Neural crest cell (in vitro differentiated cells): ENCODE data around the gene PARK7. TPM values are rescaled to one million over a fixed set of nuclear protein-coding genes. Genes with fewer than 3 reads are reported as not detected.

Source experiments
- DNase-seq: peaks from one replicate; pipeline ENCODE4 v3.0.0; 2021; ENCODE audit warnings: low read depth, mixed read lengths, low spot score
- H3K27ac Mint-ChIP-seq: one replicate; pipeline ENCODE4 v1.8.0; 2021; ENCODE audit warnings: mild to moderate bottlenecking, mixed read lengths; ENCODE audit not compliant: unreplicated experiment
- H3K27me3 Mint-ChIP-seq: 2 replicates; pipeline ENCODE4 v1.8.0; 2021; ENCODE audit warnings: low read depth, mild to moderate bottlenecking, mixed read lengths
- H3K36me3 Mint-ChIP-seq: 2 replicates; pipeline ENCODE4 v1.8.0; 2021; ENCODE audit warnings: low read depth, mild to moderate bottlenecking, mixed read lengths
- H3K4me1 Mint-ChIP-seq: 2 replicates; pipeline ENCODE4 v1.8.0; 2021; ENCODE audit warnings: mixed read lengths
- H3K4me3 Mint-ChIP-seq: one replicate; pipeline ENCODE4 v1.8.0; 2021; ENCODE audit warnings: mild to moderate bottlenecking, mixed read lengths
- H3K9me3 Mint-ChIP-seq: 2 replicates; pipeline ENCODE4 v1.8.0; 2021; ENCODE audit warnings: mixed read lengths
- CTCF ChIP-seq: fragments of 200-600 bp; sonication (generic); conservative IDR thresholded peaks from 2 replicates; pipeline ENCODE4 v1.5.0; 2021; ENCODE audit warnings: antibody characterized with exemption, mild to moderate bottlenecking
- total RNA-seq: library from RNA; stranded (reverse); gene quantifications from 2 replicates; pipeline ENCODE4 v1.2.1, GENCODE V29; 2021

The PARK7 gene
- total RNA-seq, 1 donor from 2014 or later = 386 TPM

- no peak for TF ChIP-seq CTCF
These were observed 62.8 kb downstream of the PARK7 start for GRCh38 chr1:8024329-8024728.

GRCh38 chr1:8025061-8025670 lies 63.7 kb downstream of the PARK7 start:
- no peaks in the 10 kb centered on the region for H3K9me3 Mint-ChIP-seq
- H3K4me3 Mint-ChIP-seq = peak overlapping the region; percentile 89
- no peaks in the 10 kb centered on the region for H3K36me3 Mint-ChIP-seq
- peak overlapping the region; percentile 90 for H3K27ac Mint-ChIP-seq
- no peak for DNase-seq
- H3K4me1 Mint-ChIP-seq = peaks cover 69% of the 10 kb centered on the region
- peaks cover 5% of the 10 kb centered on the region for H3K27me3 Mint-ChIP-seq
- TF ChIP-seq CTCF = no peak

More at GRCh38 chr1:8024329-8024728, 62.8 kb downstream of the PARK7 start:
- Mint-ChIP-seq H3K4me3 (peak overlapping the region; percentile 80), H3K27me3 (peaks cover 5% of the 10 kb centered on the region), H3K36me3 (no peaks in the 10 kb centered on the region), H3K9me3 (no peaks in the 10 kb centered on the region), H3K4me1 (peaks cover 77% of the 10 kb centered on the region), H3K27ac (no peak overlapping the region)
- no peak for DNase-seq

- H3K27me3 Mint-ChIP-seq = peaks cover 5% of the 10 kb centered on the region
These were observed 64.2 kb downstream of the PARK7 start for GRCh38 chr1:8025671-8026144.

GRCh38 chr1:8026153-8026975 lies 64.9 kb downstream of the PARK7 start, which contains the start of gene ERRFI1:
ERRFI1 (minus strand) TSS chr1:8026309; CDS start chr1:8015619, 10,690 bp downstream.
- peak; percentile 95 for DNase-seq
- peak within 1 kb of the TSS; percentile 98 for H3K27ac Mint-ChIP-seq
- no peak for TF ChIP-seq CTCF
- H3K9me3 Mint-ChIP-seq = no peaks in the 10 kb centered on the region
- no peaks in the 10 kb centered on the region for H3K36me3 Mint-ChIP-seq
- H3K27me3 Mint-ChIP-seq = peaks cover 5% of the 10 kb centered on the region
- peak within 1 kb of the TSS; percentile 91 for H3K4me3 Mint-ChIP-seq
- peaks cover 57% of the 10 kb centered on the region for H3K4me1 Mint-ChIP-seq

More at GRCh38 chr1:8025671-8026144, 64.2 kb downstream of the PARK7 start:
- H3K27ac Mint-ChIP-seq = peak overlapping the region; percentile 90
- H3K9me3 Mint-ChIP-seq = no peaks in the 10 kb centered on the region
- H3K4me1 Mint-ChIP-seq = peaks cover 64% of the 10 kb centered on the region
- no peak for TF ChIP-seq CTCF
- peak overlapping the region; percentile 89 for H3K4me3 Mint-ChIP-seq
- peak; percentile 9 for DNase-seq
- H3K36me3 Mint-ChIP-seq = no peaks in the 10 kb centered on the region

- H3K27me3 Mint-ChIP-seq = peaks cover 5% of the 10 kb centered on the region
- H3K4me3 Mint-ChIP-seq = peak overlapping the region; percentile 91
- no peaks in the 10 kb centered on the region for H3K9me3 Mint-ChIP-seq
- DNase-seq = no peak
- TF ChIP-seq CTCF = no peak
- peaks cover 50% of the 10 kb centered on the region for H3K4me1 Mint-ChIP-seq
- peak overlapping the region; percentile 98 for H3K27ac Mint-ChIP-seq
- no peaks in the 10 kb centered on the region for H3K36me3 Mint-ChIP-seq
These were observed 65.7 kb downstream of the PARK7 start for GRCh38 chr1:8026976-8027747.
